ENCODE results near the gene NR4A2. TPM values are rescaled to one million over a fixed set of nuclear protein-coding genes. Genes with fewer than 3 reads are reported as not detected.

Gene NR4A2
- total RNA-seq, 1 experiment from 2014 or later, result 1.1 TPM

DNA sequence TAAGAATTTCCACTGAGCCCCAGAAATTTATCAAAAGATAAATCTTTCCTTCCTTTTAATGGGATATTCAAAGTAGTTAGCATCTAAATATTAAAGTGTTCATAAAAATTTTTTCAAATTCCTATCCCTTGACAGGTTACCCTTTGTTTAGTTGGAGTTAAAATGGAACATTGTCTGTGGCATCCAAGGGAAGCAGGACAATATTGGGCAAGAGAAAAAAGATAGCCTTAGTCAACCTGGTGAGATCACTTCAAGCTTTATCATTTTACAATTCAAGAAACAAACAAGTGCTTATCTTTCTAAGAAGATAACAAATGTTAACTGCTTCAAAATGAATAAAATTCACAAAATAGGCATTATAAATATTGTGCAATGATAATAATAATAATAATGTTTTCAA, 21.7 kb downstream of the NR4A2 start:
- peaks cover 48% of the 10 kb centered on the region for H3K27me3 ChIP-seq (replicated peaks; ENCODE audit: insufficient read depth, low read depth, low read length, poor library complexity)
- H3K36me3 ChIP-seq (ENCODE audit: insufficient read depth, low read length, poor library complexity, severe bottlenecking), result no peaks in the 10 kb centered on the region
- no peaks in the 10 kb centered on the region for H3K9me3 ChIP-seq (ENCODE audit: low read depth, low read length, poor library complexity, severe bottlenecking)
- no peak overlapping the region for H3K4me3 ChIP-seq (ENCODE audit: low read depth, low read length, poor library complexity, severe bottlenecking)
- POLR2A ChIA-PET (ENCODE audit: low non-redundant PET), result no interaction called here
- intact Hi-C loops (cut with micrococcal nuclease; ENCODE audit: unreplicated experiment), result no loop called here
- no peak for DNase-seq (ENCODE audit: low spot score)
- CTCF ChIA-PET, result no interaction called here
- H3K27ac ChIP-seq (ENCODE audit: low read depth, low read length, poor library complexity, severe bottlenecking), result no peak overlapping the region
- no TSS peak for BruUV-seq (replicated peaks)
- H3K4me1 ChIP-seq (ENCODE audit: insufficient read depth, low read length, poor library complexity, severe bottlenecking), result no peaks in the 10 kb centered on the region
- TF ChIP-seq, protein P1, sequence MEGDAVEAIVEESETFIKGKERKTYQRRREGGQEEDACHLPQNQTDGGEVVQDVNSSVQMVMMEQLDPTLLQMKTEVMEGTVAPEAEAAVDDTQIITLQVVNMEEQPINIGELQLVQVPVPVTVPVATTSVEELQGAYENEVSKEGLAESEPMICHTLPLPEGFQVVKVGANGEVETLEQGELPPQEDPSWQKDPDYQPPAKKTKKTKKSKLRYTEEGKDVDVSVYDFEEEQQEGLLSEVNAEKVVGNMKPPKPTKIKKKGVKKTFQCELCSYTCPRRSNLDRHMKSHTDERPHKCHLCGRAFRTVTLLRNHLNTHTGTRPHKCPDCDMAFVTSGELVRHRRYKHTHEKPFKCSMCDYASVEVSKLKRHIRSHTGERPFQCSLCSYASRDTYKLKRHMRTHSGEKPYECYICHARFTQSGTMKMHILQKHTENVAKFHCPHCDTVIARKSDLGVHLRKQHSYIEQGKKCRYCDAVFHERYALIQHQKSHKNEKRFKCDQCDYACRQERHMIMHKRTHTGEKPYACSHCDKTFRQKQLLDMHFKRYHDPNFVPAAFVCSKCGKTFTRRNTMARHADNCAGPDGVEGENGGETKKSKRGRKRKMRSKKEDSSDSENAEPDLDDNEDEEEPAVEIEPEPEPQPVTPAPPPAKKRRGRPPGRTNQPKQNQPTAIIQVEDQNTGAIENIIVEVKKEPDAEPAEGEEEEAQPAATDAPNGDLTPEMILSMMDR (conservative IDR thresholded peaks at IDR 0.05; ENCODE audit: low read depth, low read length), result no peak
- TF ChIP-seq EZH2 (IDR thresholded peaks at IDR 0.05; ENCODE audit: borderline replicate concordance, low read depth, low read length, poor library complexity, severe bottlenecking), result no peak

DNA sequence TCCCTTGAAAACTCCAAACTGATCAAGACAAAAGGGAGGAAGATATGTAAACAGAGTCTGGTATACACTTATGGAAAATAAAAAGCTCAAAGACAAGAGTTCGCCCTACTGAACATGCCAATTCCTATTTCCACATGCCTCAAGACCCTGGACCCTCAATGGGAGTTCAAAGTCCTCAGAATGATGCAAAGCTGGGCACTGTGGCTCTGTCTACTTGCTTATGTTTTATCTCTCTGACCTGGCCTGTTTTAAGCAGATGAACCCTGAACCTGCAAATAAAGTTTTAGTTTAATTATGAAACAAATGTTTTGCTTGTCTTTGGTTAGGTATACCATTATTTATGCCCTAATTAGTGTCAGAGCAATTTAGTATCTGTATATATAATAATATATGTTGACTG, 22.6 kb downstream of the NR4A2 start:
- DNase-seq (ENCODE audit: low spot score), result no peak
- H3K27ac ChIP-seq (ENCODE audit: low read depth, low read length, poor library complexity, severe bottlenecking), result no peak overlapping the region
- CTCF ChIA-PET, result no interaction called here
- POLR2A ChIA-PET (ENCODE audit: low non-redundant PET), result no interaction called here
- peaks cover 39% of the 10 kb centered on the region for H3K27me3 ChIP-seq (replicated peaks; ENCODE audit: insufficient read depth, low read depth, low read length, poor library complexity)
- TF ChIP-seq, protein P1 (conservative IDR thresholded peaks at IDR 0.05; ENCODE audit: low read depth, low read length), result no peak
- TF ChIP-seq EZH2 (IDR thresholded peaks at IDR 0.05; ENCODE audit: borderline replicate concordance, low read depth, low read length, poor library complexity, severe bottlenecking), result no peak
- no TSS peak for BruUV-seq (replicated peaks)
- no peaks in the 10 kb centered on the region for H3K9me3 ChIP-seq (ENCODE audit: low read depth, low read length, poor library complexity, severe bottlenecking)
- H3K36me3 ChIP-seq (ENCODE audit: insufficient read depth, low read length, poor library complexity, severe bottlenecking), result no peaks in the 10 kb centered on the region
- intact Hi-C loops (cut with micrococcal nuclease; ENCODE audit: unreplicated experiment), result no loop called here
- no peaks in the 10 kb centered on the region for H3K4me1 ChIP-seq (ENCODE audit: insufficient read depth, low read length, poor library complexity, severe bottlenecking)
- H3K4me3 ChIP-seq (ENCODE audit: low read depth, low read length, poor library complexity, severe bottlenecking), result no peak overlapping the region

DNA sequence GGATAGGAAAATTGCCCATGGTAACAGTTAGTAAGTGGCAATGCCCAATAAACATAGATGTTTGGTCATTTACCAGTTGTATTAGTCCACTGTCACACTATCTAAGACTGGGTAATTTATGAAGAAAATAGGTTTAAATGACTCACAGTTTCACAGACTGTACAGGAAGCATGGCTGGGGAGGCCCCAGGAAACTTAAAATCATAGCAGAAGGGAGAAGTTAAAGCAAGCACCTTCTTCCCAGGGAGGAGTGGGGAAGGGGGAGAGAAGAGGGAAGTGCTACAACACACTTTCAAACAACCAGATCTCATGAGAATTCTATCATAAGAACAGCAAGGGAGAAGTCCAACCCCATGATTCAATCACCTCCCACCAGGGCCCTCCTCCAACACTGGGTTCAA, 23.4 kb downstream of the NR4A2 start:
- POLR2A ChIA-PET (ENCODE audit: low non-redundant PET), result no interaction called here
- Histone ChIP-seq H3K4me3 (ENCODE audit: low read depth, low read length, poor library complexity, severe bottlenecking) (no peak overlapping the region), H3K27me3 (replicated peaks; ENCODE audit: insufficient read depth, low read depth, low read length, poor library complexity) (peaks cover 31% of the 10 kb centered on the region), H3K27ac (ENCODE audit: low read depth, low read length, poor library complexity, severe bottlenecking) (no peak overlapping the region), H3K9me3 (ENCODE audit: low read depth, low read length, poor library complexity, severe bottlenecking) (no peaks in the 10 kb centered on the region), H3K4me1 (ENCODE audit: insufficient read depth, low read length, poor library complexity, severe bottlenecking) (no peaks in the 10 kb centered on the region), H3K36me3 (ENCODE audit: insufficient read depth, low read length, poor library complexity, severe bottlenecking) (no peaks in the 10 kb centered on the region)
- intact Hi-C loops (cut with micrococcal nuclease; ENCODE audit: unreplicated experiment), result no loop called here
- DNase-seq (ENCODE audit: low spot score), result no peak
- BruUV-seq (replicated peaks), result no TSS peak
- CTCF ChIA-PET, result no interaction called here
- TF ChIP-seq, protein P1 (conservative IDR thresholded peaks at IDR 0.05; ENCODE audit: low read depth, low read length), result no peak
- TF ChIP-seq EZH2 (IDR thresholded peaks at IDR 0.05; ENCODE audit: borderline replicate concordance, low read depth, low read length, poor library complexity, severe bottlenecking), result no peak
